K562 (cell line): ENCODE data around the gene ETNK2. TPM values are rescaled to one million over a fixed set of nuclear protein-coding genes. Genes with fewer than 3 reads are reported as not detected.

ENCODE experiments used
- CEBPZ ChIP-seq: fragments of 150-350 bp; IDR thresholded peaks from 2 replicates; pipeline ENCODE4 v1.6.1; 2014; ENCODE audit warnings: low read depth, mild to moderate bottlenecking, low read length, borderline replicate concordance
- DACH1 ChIP-seq: fragments of 450-650 bp; IDR thresholded peaks from 2 replicates; pipeline ENCODE4 v1.6.1; 2018; ENCODE audit not compliant: partially characterized antibody
- EP300 ChIP-seq: IDR thresholded peaks from 2 replicates; pipeline ENCODE4 v1.6.1; 2012; ENCODE audit warnings: low read length, improper control_type of control experiment
- GABPB1 ChIP-seq: sonication (generic); formaldehyde crosslinking; IDR thresholded peaks from 2 replicates; pipeline ENCODE4 v1.8.0; 2022; ENCODE audit warnings: mild to moderate bottlenecking, missing genetic modification reagents
- GTF2E2 ChIP-seq: fragments of 200-800 bp; sonication (Bioruptor generic); IDR thresholded peaks from 2 replicates; pipeline ENCODE4 v1.6.1; 2016; ENCODE audit warnings: missing genetic modification characterization, missing compliant biosample characterization
- KLF1 ChIP-seq: fragments of 450-650 bp; IDR thresholded peaks from 2 replicates; pipeline ENCODE4 v1.6.1; 2016; ENCODE audit warnings: missing genetic modification characterization, missing compliant biosample characterization
- MAX ChIP-seq: sonication (generic); formaldehyde crosslinking; IDR thresholded peaks from 2 replicates; pipeline ENCODE4 v1.9.0; 2022; ENCODE audit warnings: mild to moderate bottlenecking, missing genetic modification reagents
- MNT ChIP-seq, 2 experiments: fragments of 450-650 bp; conservative IDR thresholded peaks; 2 replicates each; pipeline ENCODE4 v1.6.1; 2017; ENCODE audit warnings: mild to moderate bottlenecking in 2 of 2, moderate library complexity in 2 of 2
- NBN ChIP-seq: fragments of 450-650 bp; IDR thresholded peaks from 2 replicates; pipeline ENCODE4 v1.6.1; 2016; ENCODE audit warnings: low read depth, mild to moderate bottlenecking
- PHF8 ChIP-seq: fragments of 200-600 bp; sonication (generic); IDR thresholded peaks from 2 replicates; pipeline ENCODE4 v1.6.1; 2012; ENCODE audit warnings: mixed run types, mild to moderate bottlenecking, inconsistent platforms, low read length, moderate library complexity, borderline replicate concordance
- PKNOX1 ChIP-seq: fragments of 450-650 bp; IDR thresholded peaks from 2 replicates; pipeline ENCODE4 v1.6.1; 2016
- PML ChIP-seq: IDR thresholded peaks from 2 replicates; pipeline ENCODE4 v1.6.1; 2012; ENCODE audit warnings: low read length, inconsistent platforms
- RFX5 ChIP-seq: IDR thresholded peaks from 2 replicates; pipeline ENCODE4 v1.6.1; 2011; ENCODE audit warnings: low read depth, mild to moderate bottlenecking, improper control_type of control experiment, low read length
- SRF ChIP-seq, 2 experiments: fragments of 250-450, 450-650 bp in 1 of 2; sonication (Bioruptor Pico) in 1 of 2; sonication (generic) in 1 of 2; formaldehyde crosslinking; IDR thresholded peaks; 2 replicates each; pipeline versions ENCODE4 v1.5.0 to v1.5.1; 2020 to 2022; ENCODE audit warnings: mild to moderate bottlenecking in 1 of 2, missing genetic modification reagents in 1 of 2
- TAF7 ChIP-seq: fragments of 450-650 bp; IDR thresholded peaks from 2 replicates; pipeline ENCODE4 v1.6.1; 2016; ENCODE audit warnings: missing genetic modification characterization, missing compliant biosample characterization
- TFAP4 ChIP-seq: sonication (generic); formaldehyde crosslinking; IDR thresholded peaks from 2 replicates; pipeline ENCODE4 v1.8.0; 2022; ENCODE audit warnings: missing genetic modification reagents, mild to moderate bottlenecking, moderate library complexity, borderline replicate concordance
- U2AF2 ChIP-seq: fragments of 200-400 bp; formaldehyde crosslinking; optimal IDR thresholded peaks from 2 replicates; pipeline ENCODE3; 2017; ENCODE audit warnings: low read depth, mild to moderate bottlenecking, low read length
- ZBTB17 ChIP-seq: fragments of 450-650 bp; formaldehyde crosslinking; IDR thresholded peaks from 2 replicates; pipeline ENCODE4 v1.4.0; 2020; ENCODE audit warnings: mild to moderate bottlenecking
- ZBTB9 ChIP-seq: fragments of 450-650 bp; formaldehyde crosslinking; IDR thresholded peaks from 2 replicates; pipeline ENCODE4 v1.4.0; 2020; ENCODE audit warnings: mild to moderate bottlenecking, moderate library complexity
- ZNF239 ChIP-seq: fragments of 250-450 bp; sonication (Bioruptor Pico); IDR thresholded peaks from 2 replicates; pipeline ENCODE4 v1.4.0; 2020; ENCODE audit warnings: mild to moderate bottlenecking
- ZNF589 ChIP-seq: fragments of 200-800 bp; sonication (Bioruptor generic); IDR thresholded peaks from 2 replicates; pipeline ENCODE4 v1.6.1; 2016; ENCODE audit warnings: low read depth, missing genetic modification characterization, missing compliant biosample characterization
- polyA plus RNA-seq, 8 experiments: library from polyadenylated mRNA; depleted of rRNA in 4 of 8; stranded (reverse) in 5 of 8; unstranded in 3 of 8; fragments of >200 nt; fragmentation: Nextera tagmentation in 2 of 8; fragmentation: Illumina TruSeq in 1 of 8; extraction: Ambion mirVana in 2 of 8; extraction: Trizol in 1 of 8; gene quantifications; 2 replicates each; pipeline versions ENCODE4 v1.2.1 to v1.2.3, GENCODE V29; 2011 to 2014; ENCODE audit warnings: inconsistent platforms in 1 of 8, missing spikeins in 1 of 8
- total RNA-seq, 7 experiments: library from RNA; depleted of rRNA in 6 of 7; stranded (reverse); fragments of >200 nt in 6 of 7; fragmentation: Illumina TruSeq in 2 of 7; extraction: Trizol in 2 of 7; gene quantifications; 2 replicates each; pipeline versions ENCODE4 v1.2.1 to v1.2.3, GENCODE V29; 2011 to 2021; ENCODE audit warnings: low replicate concordance in 1 of 7

The ETNK2 gene
- total and polyA plus RNA-seq, 9 of the 15 experiments (the other 6 are each of a cell fraction or from before 2014, with no cell fraction given), result 0.03 to 0.38 (median 0.13) TPM; not detected in 4

GRCh38 chr1:204177133-204177532 is 25.3 kb upstream of the ETNK2 start (continued):
- TF ChIP-seq TFAP4 (CRISPR knock-in tag) (peak; percentile 83; the same call in 1 of the 2 replicates), SRF (CRISPR knock-in tag; IDR thresholded peaks at IDR 0.05) (no peak), GABPB1 (CRISPR knock-in tag) (peak; percentile 78), ZBTB17 (CRISPR knock-in tag) (0 out of 2 replicates have a peak, but pooled peaks have one; percentile 24), PKNOX1 (peak; percentile 94), NBN (no peak), TAF7 (tag) (no peak), RFX5 (no peak), ZBTB9 (peak; percentile 15; the same call in 1 of the 2 replicates), EP300 (peak; percentile 83), ZNF589 (CRISPR knock-in tag) (peak; percentile 94), MAX (CRISPR knock-in tag) (peak; percentile 65), PHF8 (no peak), MNT (conservative IDR thresholded peaks at IDR 0.05) (peak in 1 of 2 experiments; percentile 38; a peak in 2 of 4 replicates), CEBPZ (no peak), KLF1 (tag) (peak; percentile 25; the same call in 1 of the 2 replicates), ZNF239 (peak; percentile 31; the same call in 1 of the 2 replicates), DACH1 (no peak), PML (peak; percentile 64; the same call in 1 of the 2 replicates), U2AF2 (no peak), GTF2E2 (tag) (peak; percentile 45; the same call in 1 of the 2 replicates)
